BJ (cell line): Measurements from ENCODE around the gene STX2. TPM values are rescaled to one million over a fixed set of nuclear protein-coding genes. Genes with fewer than 3 reads are reported as not detected.
"Not testable (repeated sequence)": the region's sequence is repeated elsewhere in the genome, so short reads cannot be mapped to it uniquely, and the experiment has no call there.

Experiments
- CTCF ChIA-PET: fragments of 350-600 bp; formaldehyde crosslinking; extraction: SDS; loops from one replicate; lab custom pipeline; 2021; ENCODE audit warnings: antibody characterized with exemption, inconsistent platforms; lab: Yijun Ruan, JAX
- POLR2A ChIA-PET: fragments of 300-600 bp; sonication (Branson Sonifier 250); formaldehyde crosslinking; extraction: SDS; loops from one replicate; lab custom pipeline; 2021; ENCODE audit warnings: antibody characterized with exemption; lab: Charles Lee
- DNase-seq: peaks from one replicate; pipeline ENCODE4 v3.0.0-alpha.2; 2011; ENCODE audit warnings: low read depth
- H3K27me3 ChIP-seq: 2 replicates; pipeline ENCODE4 v1.6.0; 2011; ENCODE audit warnings: low read length; ENCODE audit not compliant: control insufficient read depth, insufficient read depth
- H3K36me3 ChIP-seq: 2 replicates; pipeline ENCODE4 v1.5.1; 2011; ENCODE audit warnings: low read length; ENCODE audit not compliant: control insufficient read depth, insufficient read depth
- H3K4me3 ChIP-seq: 2 replicates; pipeline ENCODE4 v1.5.1; 2011; ENCODE audit warnings: low read depth, mild to moderate bottlenecking, control low read depth, low read length
- CTCF ChIP-seq: IDR thresholded peaks from 2 replicates; pipeline ENCODE4 v1.5.1; 2011; ENCODE audit warnings: low read depth, mild to moderate bottlenecking, control low read depth, inconsistent platforms, low read length, moderate library complexity; ENCODE audit not compliant: insufficient read depth
- polyA plus RNA-seq: library from polyadenylated mRNA; depleted of rRNA; stranded (reverse); fragments of >200 nt; gene quantifications from 2 replicates; pipeline ENCODE4 v1.2.3, GENCODE V29; 2011

STX2 gene
- polyA plus RNA-seq, 1 experiment: 26.0 TPM

GRCh38 chr12:130791629-130792028, 47.4 kb downstream of the STX2 start:
- CTCF ChIA-PET: no interaction called here
- TF ChIP-seq CTCF: no peak
- no peak for DNase-seq
- no peaks in the 10 kb centered on the region for H3K27me3 ChIP-seq
- POLR2A ChIA-PET: no interaction called here
- H3K4me3 ChIP-seq: no peak overlapping the region
- peaks cover 18% of the 10 kb centered on the region for H3K36me3 ChIP-seq

- Histone ChIP-seq H3K4me3 (no peak overlapping the region), H3K27me3 (no peaks in the 10 kb centered on the region), H3K36me3 (peaks cover 9% of the 10 kb centered on the region)
- no peak for TF ChIP-seq CTCF
- POLR2A ChIA-PET: no interaction called here
- no peak for DNase-seq
- CTCF ChIA-PET: no interaction called here
Measured at GRCh38 chr12:130788515-130788914, 50.5 kb downstream of the STX2 start.

- DNase-seq: no peak
- POLR2A ChIA-PET: no interaction called here
- no peak for TF ChIP-seq CTCF
- Histone ChIP-seq H3K4me3 (no peak overlapping the region), H3K27me3 (no peaks in the 10 kb centered on the region), H3K36me3 (peaks cover 4% of the 10 kb centered on the region)
- CTCF ChIA-PET: no interaction called here
Measured at GRCh38 chr12:130787445-130788410, 51.3 kb downstream of the STX2 start.

- ChIA-PET POLR2A (no interaction called here), CTCF (interaction anchor here (1.2 kb wide), 1 partner anchor 10 kb away, joined by 4 read pairs; no protein-coding TSS in a partner anchor)
- peaks cover 4% of the 10 kb centered on the region for H3K36me3 ChIP-seq
- DNase-seq: no peak
- H3K27me3 ChIP-seq: no peaks in the 10 kb centered on the region
- TF ChIP-seq CTCF: no peak
- H3K4me3 ChIP-seq: no peak overlapping the region
Measured at GRCh38 chr12:130787041-130787440, 52.0 kb downstream of the STX2 start.

GRCh38 chr12:130783110-130783715, 55.8 kb downstream of the STX2 start:
- POLR2A ChIA-PET: no interaction called here
- Histone ChIP-seq H3K27me3 (no peaks in the 10 kb centered on the region), H3K4me3 (no peak overlapping the region), H3K36me3 (peaks cover 5% of the 10 kb centered on the region)
- TF ChIP-seq CTCF: no peak
- CTCF ChIA-PET: interaction anchor here (0.8 kb wide), 1 partner anchor 36 kb away, joined by 4 read pairs; no protein-coding TSS in a partner anchor
- no peak for DNase-seq

GRCh38 chr12:130782245-130782644, 56.8 kb downstream of the STX2 start:
- DNase-seq, H3K27me3 ChIP-seq, POLR2A ChIA-PET, H3K4me3 ChIP-seq, H3K36me3 ChIP-seq: not testable (repeated sequence)
- CTCF ChIA-PET: interaction anchor here (0.8 kb wide), 1 partner anchor 35 kb away, joined by 4 read pairs; no protein-coding TSS in a partner anchor
